Right renal pelvis (tissue), 4 donors: ENCODE measurements around the gene DTWD2. TPM values are rescaled to one million over a fixed set of nuclear protein-coding genes. Genes with fewer than 3 reads are reported as not detected.
"Not testable (repeated sequence)": the region's sequence is repeated elsewhere in the genome, so short reads cannot be mapped to it uniquely, and the experiment has no call there.

Experiments used
- DNase-seq, 4 donors: peaks; one replicate each; pipeline ENCODE4 v3.0.0-alpha.2; 2013; ENCODE audit warnings: low read depth in 4 of 4, low spot score in 3 of 4, missing footprints in 1 of 4
- polyA plus RNA-seq, 4 donors: library from polyadenylated mRNA; unstranded; fragments of 120-200 nt; gene quantifications; one replicate each; pipeline ENCODE4 v1.2.1, GENCODE V29; 2013; ENCODE audit not compliant: insufficient read length in 4 of 4

DTWD2 gene
- polyA plus RNA-seq, 4 donors: 14.1 to 17.2 (median 15.7) TPM

- no peak for DNase-seq
These were observed 105.0 kb downstream of the DTWD2 start for GRCh38 chr5:118883362-118883761.

GRCh38 chr5:118882666-118883065 lies 105.7 kb downstream of the DTWD2 start:
- DNase-seq: no peak

GRCh38 chr5:118876852-118877251 lies 111.5 kb downstream of the DTWD2 start:
- DNase-seq: not testable (repeated sequence)

- DNase-seq: no peak
These were observed 113.2 kb downstream of the DTWD2 start for GRCh38 chr5:118875131-118875530.

- DNase-seq: no peak
These were observed 114.9 kb downstream of the DTWD2 start for GRCh38 chr5:118873417-118873816.

- DNase-seq: no peak
These were observed 125.0 kb downstream of the DTWD2 start for GRCh38 chr5:118863345-118863744.

GRCh38 chr5:118862596-118862995 lies 125.8 kb downstream of the DTWD2 start:
- DNase-seq: no peak

GRCh38 chr5:118857700-118858099 lies 130.6 kb downstream of the DTWD2 start:
- no peak for DNase-seq

GRCh38 chr5:118854819-118855218 lies 133.5 kb downstream of the DTWD2 start:
- no peak for DNase-seq

- not testable (repeated sequence) for DNase-seq
These were observed 136.6 kb downstream of the DTWD2 start for GRCh38 chr5:118851785-118852184.

GRCh38 chr5:118849507-118849906 lies 138.8 kb downstream of the DTWD2 start:
- DNase-seq: not testable (repeated sequence)

- DNase-seq: no peak
These were observed 144.0 kb downstream of the DTWD2 start for GRCh38 chr5:118844351-118844750.

GRCh38 chr5:118834710-118835109 lies 153.6 kb downstream of the DTWD2 start:
- DNase-seq: no peak

GRCh38 chr5:118832974-118833373 lies 155.4 kb downstream of the DTWD2 start:
- no peak for DNase-seq

- no peak for DNase-seq
These were observed 163.1 kb downstream of the DTWD2 start for GRCh38 chr5:118825226-118825625.

- DNase-seq: no peak
These were observed 169.7 kb downstream of the DTWD2 start for GRCh38 chr5:118818604-118819003.

- DNase-seq: no peak
These were observed 179.9 kb downstream of the DTWD2 start for GRCh38 chr5:118808441-118808840.

- DNase-seq: no peak
These were observed 181.8 kb downstream of the DTWD2 start for GRCh38 chr5:118806571-118806970.

- no peak for DNase-seq
These were observed 186.0 kb downstream of the DTWD2 start for GRCh38 chr5:118802335-118802734.

GRCh38 chr5:118796081-118796480 lies 192.3 kb downstream of the DTWD2 start:
- DNase-seq: no peak

- no peak for DNase-seq
These were observed 194.1 kb downstream of the DTWD2 start for GRCh38 chr5:118794281-118794680.

GRCh38 chr5:118793652-118794051 lies 194.7 kb downstream of the DTWD2 start:
- no peak for DNase-seq

- DNase-seq: no peak
These were observed 195.3 kb downstream of the DTWD2 start for GRCh38 chr5:118793091-118793490.
